ENCODE measurements around the gene CD180.

The CD180 gene

DNA sequence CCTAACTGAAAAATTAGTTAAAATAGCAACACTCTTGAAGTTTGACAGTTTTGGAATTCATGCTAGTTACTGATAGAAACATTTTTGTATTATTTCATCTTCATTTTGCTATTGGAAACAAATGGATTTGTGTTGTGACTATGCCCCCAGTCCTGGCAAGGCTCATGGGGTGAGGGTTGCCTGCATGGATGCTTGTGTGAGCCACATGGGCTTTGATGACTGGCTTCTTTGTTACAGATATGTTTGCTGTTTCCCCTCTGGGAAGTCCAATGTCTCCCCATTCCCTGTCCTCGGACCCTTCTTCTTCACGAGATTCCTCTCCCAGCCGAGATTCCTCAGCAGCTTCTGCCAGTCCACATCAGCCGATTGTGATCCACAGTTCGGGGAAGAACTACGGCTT, 44.2 kb downstream of the CD180 start:
- no peaks in the 10 kb centered on the region for H3K9me3 Mint-ChIP-seq
- H3K27me3 Mint-ChIP-seq (ENCODE audit: low read depth), result no peaks in the 10 kb centered on the region
- H3K4me1 Mint-ChIP-seq (ENCODE audit: low read depth), result peaks cover 21% of the 10 kb centered on the region
- no peak overlapping the region for H3K4me3 Mint-ChIP-seq
- H3K36me3 Mint-ChIP-seq (ENCODE audit: low read depth), result peaks cover 14% of the 10 kb centered on the region
- DNase-seq (ENCODE audit: low spot score), result no peak
- no peak overlapping the region for H3K27ac Mint-ChIP-seq

DNA sequence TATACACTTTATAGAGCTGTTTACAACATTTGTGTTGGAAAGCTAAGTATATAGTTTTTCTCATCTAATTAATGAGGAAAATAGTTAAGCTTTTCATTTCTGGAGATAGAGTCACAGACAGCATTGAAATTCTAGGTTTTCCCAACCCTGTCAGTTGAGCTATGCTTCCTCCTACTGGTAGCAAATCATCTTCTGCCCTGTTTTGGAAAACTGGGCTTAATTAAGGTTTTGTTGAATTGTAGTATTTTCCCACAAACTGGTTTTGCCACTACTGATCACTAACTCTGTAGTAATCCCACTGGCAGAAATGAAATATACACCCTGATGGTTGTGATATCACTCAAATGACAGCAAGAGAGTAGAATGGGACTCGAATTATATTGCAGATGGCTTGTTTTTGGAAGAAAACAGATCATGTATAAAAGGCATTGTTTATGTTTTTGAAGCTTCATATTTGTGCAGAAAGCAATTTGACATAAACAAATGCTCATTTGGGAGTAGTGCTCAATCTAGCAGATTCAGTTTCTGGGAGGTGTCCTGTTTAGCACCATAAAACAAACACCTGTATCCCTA, 46.6 kb downstream of the CD180 start:
- H3K36me3 Mint-ChIP-seq (ENCODE audit: low read depth), result peaks cover 13% of the 10 kb centered on the region
- H3K27ac Mint-ChIP-seq, result no peak overlapping the region
- no peaks in the 10 kb centered on the region for H3K27me3 Mint-ChIP-seq (ENCODE audit: low read depth)
- no peak for DNase-seq (ENCODE audit: low spot score)
- H3K4me1 Mint-ChIP-seq (ENCODE audit: low read depth), result peaks cover 10% of the 10 kb centered on the region
- H3K4me3 Mint-ChIP-seq, result no peak overlapping the region
- H3K9me3 Mint-ChIP-seq, result no peaks in the 10 kb centered on the region

GRCh38 chr5:67149057-67149950, 47.3 kb downstream of the CD180 start:
- Mint-ChIP-seq H3K27me3 (ENCODE audit: low read depth) (no peaks in the 10 kb centered on the region), H3K9me3 (no peaks in the 10 kb centered on the region), H3K36me3 (ENCODE audit: low read depth) (peaks cover 10% of the 10 kb centered on the region), H3K27ac (no peak overlapping the region), H3K4me1 (ENCODE audit: low read depth) (peaks cover 7% of the 10 kb centered on the region), H3K4me3 (no peak overlapping the region)
- no peak for DNase-seq (ENCODE audit: low spot score)

DNA sequence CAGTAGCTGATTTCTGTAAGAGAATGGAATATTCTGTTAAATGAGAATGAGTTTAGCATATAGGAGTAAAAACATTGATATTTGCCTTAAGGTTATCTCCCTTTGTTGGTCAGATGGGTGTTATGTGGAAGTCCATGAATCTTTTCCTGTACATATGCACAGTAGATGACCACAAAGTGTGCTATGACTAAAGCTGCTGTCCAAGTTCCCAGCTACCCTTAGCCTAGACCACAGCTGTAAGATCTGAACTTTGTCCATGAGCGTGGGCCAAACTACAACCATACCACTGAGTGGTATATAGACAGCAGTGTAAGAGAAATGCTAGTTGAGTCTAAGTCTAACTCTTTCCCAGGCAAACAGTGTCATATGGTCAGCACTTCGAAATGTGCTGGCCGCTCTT, 48.8 kb downstream of the CD180 start:
- no peak for DNase-seq (ENCODE audit: low spot score)
- H3K36me3 Mint-ChIP-seq (ENCODE audit: low read depth), result peaks cover 5% of the 10 kb centered on the region
- no peaks in the 10 kb centered on the region for H3K9me3 Mint-ChIP-seq
- H3K27ac Mint-ChIP-seq, result no peak overlapping the region
- H3K4me1 Mint-ChIP-seq (ENCODE audit: low read depth), result peaks cover 4% of the 10 kb centered on the region
- no peak overlapping the region for H3K4me3 Mint-ChIP-seq
- no peaks in the 10 kb centered on the region for H3K27me3 Mint-ChIP-seq (ENCODE audit: low read depth)

GRCh38 chr5:67146981-67147380, 49.6 kb downstream of the CD180 start:
- Mint-ChIP-seq H3K27ac (no peak overlapping the region), H3K27me3 (ENCODE audit: low read depth) (no peaks in the 10 kb centered on the region), H3K36me3 (ENCODE audit: low read depth) (peaks cover 8% of the 10 kb centered on the region), H3K4me3 (no peak overlapping the region), H3K9me3 (no peaks in the 10 kb centered on the region), H3K4me1 (ENCODE audit: low read depth) (peaks cover 4% of the 10 kb centered on the region)
- no peak for DNase-seq (ENCODE audit: low spot score)

DNA sequence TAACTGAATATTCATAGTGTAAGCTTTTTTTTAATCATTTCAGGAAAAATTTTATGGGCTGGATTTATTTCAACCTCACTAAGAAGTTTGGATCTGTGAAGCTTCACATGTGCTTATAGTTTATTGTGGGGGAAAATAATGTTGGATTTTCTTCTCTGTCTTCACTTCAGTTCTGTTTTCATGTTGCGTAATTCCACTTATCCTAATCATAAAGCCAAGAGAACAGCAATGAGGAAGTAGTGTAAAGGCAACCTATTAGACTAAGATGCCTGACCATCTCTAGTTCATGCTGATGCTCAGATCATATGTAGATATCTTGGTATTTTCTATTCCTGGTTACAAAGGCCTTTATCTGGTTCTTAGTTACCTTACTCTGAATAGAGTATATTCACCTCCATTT, 50.0 kb downstream of the CD180 start:
- peaks cover 8% of the 10 kb centered on the region for H3K36me3 Mint-ChIP-seq (ENCODE audit: low read depth)
- no peak overlapping the region for H3K27ac Mint-ChIP-seq
- peaks cover 4% of the 10 kb centered on the region for H3K4me1 Mint-ChIP-seq (ENCODE audit: low read depth)
- no peak for DNase-seq (ENCODE audit: low spot score)
- H3K4me3 Mint-ChIP-seq, result no peak overlapping the region
- H3K9me3 Mint-ChIP-seq, result no peaks in the 10 kb centered on the region
- no peaks in the 10 kb centered on the region for H3K27me3 Mint-ChIP-seq (ENCODE audit: low read depth)

DNA sequence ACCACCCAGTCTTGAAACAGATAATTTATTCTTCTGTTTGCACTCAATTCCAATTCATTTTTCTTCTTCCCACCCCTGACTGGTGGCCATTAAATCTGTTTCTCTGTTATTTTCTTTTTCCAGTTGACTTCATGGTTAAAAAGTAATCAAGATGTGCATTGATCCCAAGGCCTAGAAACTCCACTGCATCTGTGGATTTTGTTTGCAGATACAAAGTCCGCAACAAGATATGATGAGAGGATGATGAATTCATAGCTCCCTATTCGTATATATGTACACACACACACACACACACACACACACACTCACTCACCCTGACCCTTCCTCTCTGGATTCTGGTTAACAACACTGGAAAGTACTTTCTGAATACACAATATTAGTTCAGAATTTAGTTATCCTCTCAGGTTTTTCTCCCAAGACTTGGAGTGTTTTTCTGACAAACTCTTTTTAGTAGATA, 52.4 kb downstream of the CD180 start:
- no peak for DNase-seq (ENCODE audit: low spot score)
- peaks cover 4% of the 10 kb centered on the region for H3K36me3 Mint-ChIP-seq (ENCODE audit: low read depth)
- H3K27me3 Mint-ChIP-seq (ENCODE audit: low read depth), result no peaks in the 10 kb centered on the region
- peaks cover 3% of the 10 kb centered on the region for H3K4me1 Mint-ChIP-seq (ENCODE audit: low read depth)
- no peaks in the 10 kb centered on the region for H3K9me3 Mint-ChIP-seq
- H3K27ac Mint-ChIP-seq, result no peak overlapping the region
- H3K4me3 Mint-ChIP-seq, result no peak overlapping the region

- H3K36me3 Mint-ChIP-seq (ENCODE audit: low read depth), result peaks cover 4% of the 10 kb centered on the region
- DNase-seq (ENCODE audit: low spot score), result no peak
- H3K27me3 Mint-ChIP-seq (ENCODE audit: low read depth), result no peaks in the 10 kb centered on the region
- H3K27ac Mint-ChIP-seq, result no peak overlapping the region
- no peaks in the 10 kb centered on the region for H3K9me3 Mint-ChIP-seq
- H3K4me3 Mint-ChIP-seq, result no peak overlapping the region
- peaks cover under 1% of the 10 kb centered on the region for H3K4me1 Mint-ChIP-seq (ENCODE audit: low read depth)
Measured at GRCh38 chr5:67143549-67143948, 53.0 kb downstream of the CD180 start.

DNA sequence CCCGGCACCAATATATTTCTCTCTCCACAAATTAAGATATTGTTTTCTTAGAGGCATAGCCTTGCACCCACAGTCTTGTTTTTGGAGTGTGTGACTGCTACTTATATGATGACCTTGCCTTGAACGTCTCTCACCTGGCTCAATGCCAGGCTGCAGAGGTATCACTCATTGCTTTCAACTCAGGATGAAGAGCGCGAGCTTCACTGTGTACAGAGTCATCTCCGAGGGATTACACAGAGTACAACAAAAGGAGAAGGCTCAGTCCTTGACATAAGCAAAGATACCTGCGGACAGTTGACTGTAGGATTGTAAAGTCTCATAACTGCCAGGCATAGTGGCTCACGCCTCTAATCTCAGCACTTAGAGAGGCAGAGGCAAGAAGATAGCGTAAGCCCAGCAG, 53.8 kb downstream of the CD180 start:
- H3K36me3 Mint-ChIP-seq (ENCODE audit: low read depth), result peaks cover 5% of the 10 kb centered on the region
- no peaks in the 10 kb centered on the region for H3K4me1 Mint-ChIP-seq (ENCODE audit: low read depth)
- no peaks in the 10 kb centered on the region for H3K9me3 Mint-ChIP-seq
- DNase-seq (ENCODE audit: low spot score), result no peak
- H3K27me3 Mint-ChIP-seq (ENCODE audit: low read depth), result no peaks in the 10 kb centered on the region
- H3K27ac Mint-ChIP-seq, result no peak overlapping the region
- no peak overlapping the region for H3K4me3 Mint-ChIP-seq

DNA sequence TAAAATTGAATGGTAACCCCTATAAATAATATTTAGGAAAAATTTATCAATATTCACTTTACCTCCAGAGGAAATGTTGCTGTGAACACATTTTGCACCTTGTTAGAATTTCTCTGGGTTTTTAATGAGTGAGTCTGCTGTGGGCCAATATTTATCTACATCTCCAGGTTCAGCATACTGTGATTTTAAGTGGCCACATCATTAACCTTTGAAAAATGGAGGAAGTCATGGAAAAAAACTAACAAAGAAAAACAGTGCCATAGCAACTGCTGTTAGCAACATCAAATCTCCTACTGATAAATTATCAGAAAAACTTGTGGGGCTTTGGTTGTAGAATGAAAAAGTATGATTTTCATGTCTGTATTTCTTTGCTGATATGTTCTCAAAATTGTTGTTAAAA, 55.0 kb downstream of the CD180 start:
- H3K9me3 Mint-ChIP-seq, result no peaks in the 10 kb centered on the region
- DNase-seq (ENCODE audit: low spot score), result no peak
- no peak overlapping the region for H3K27ac Mint-ChIP-seq
- no peaks in the 10 kb centered on the region for H3K4me1 Mint-ChIP-seq (ENCODE audit: low read depth)
- H3K27me3 Mint-ChIP-seq (ENCODE audit: low read depth), result no peaks in the 10 kb centered on the region
- H3K36me3 Mint-ChIP-seq (ENCODE audit: low read depth), result peaks cover 5% of the 10 kb centered on the region
- no peak overlapping the region for H3K4me3 Mint-ChIP-seq

DNA sequence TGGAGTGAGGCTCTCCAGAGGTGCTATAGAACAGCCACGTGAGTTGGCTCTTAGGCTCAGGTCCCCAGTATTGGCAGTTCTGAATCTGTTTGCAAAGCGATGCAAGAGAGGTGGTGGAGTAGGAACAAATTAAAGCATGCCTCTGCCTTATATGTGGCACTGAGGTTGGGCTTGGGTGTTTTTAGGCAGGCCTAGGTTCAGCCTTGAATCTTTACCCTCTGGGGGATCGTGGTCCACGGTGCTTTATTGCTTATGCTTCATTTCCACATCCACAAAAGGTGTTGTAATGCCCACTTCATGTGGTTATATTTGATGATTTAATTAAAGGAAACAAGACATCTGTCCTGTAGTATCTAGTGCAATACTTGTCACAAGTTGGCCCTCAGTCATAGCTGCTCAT, 56.2 kb downstream of the CD180 start:
- Mint-ChIP-seq H3K9me3 (no peaks in the 10 kb centered on the region), H3K27me3 (ENCODE audit: low read depth) (no peaks in the 10 kb centered on the region), H3K4me3 (no peak overlapping the region), H3K36me3 (ENCODE audit: low read depth) (peaks cover 5% of the 10 kb centered on the region), H3K4me1 (ENCODE audit: low read depth) (no peaks in the 10 kb centered on the region), H3K27ac (no peak overlapping the region)
- no peak for DNase-seq (ENCODE audit: low spot score)

DNA sequence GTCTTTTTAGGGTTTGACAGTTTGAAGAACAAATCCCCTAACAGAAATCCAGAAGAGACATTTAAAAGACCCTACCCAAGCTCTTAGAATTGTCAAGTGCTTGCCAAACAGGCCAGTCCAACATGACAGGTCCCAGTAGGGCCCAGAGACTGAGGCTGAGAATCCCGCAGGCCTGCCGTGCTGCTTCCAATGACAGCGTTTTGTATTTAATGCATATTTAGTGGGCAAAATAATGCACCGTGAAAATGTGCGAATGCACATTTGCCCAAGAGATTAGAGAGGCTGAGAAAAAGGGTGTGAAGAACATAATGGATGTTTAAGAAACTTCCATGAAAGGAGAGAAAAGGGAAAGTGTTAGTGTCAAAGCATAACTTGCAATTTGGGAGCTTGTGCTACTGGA, 57.6 kb downstream of the CD180 start:
- Mint-ChIP-seq H3K36me3 (ENCODE audit: low read depth) (peaks cover 5% of the 10 kb centered on the region), H3K9me3 (no peaks in the 10 kb centered on the region), H3K27me3 (ENCODE audit: low read depth) (no peaks in the 10 kb centered on the region), H3K4me1 (ENCODE audit: low read depth) (no peaks in the 10 kb centered on the region), H3K4me3 (no peak overlapping the region), H3K27ac (no peak overlapping the region)
- no peak for DNase-seq (ENCODE audit: low spot score)

GRCh38 chr5:67135381-67135984, 61.1 kb downstream of the CD180 start:
- DNase-seq (ENCODE audit: low spot score), result no peak
- H3K4me1 Mint-ChIP-seq (ENCODE audit: low read depth), result no peaks in the 10 kb centered on the region
- H3K9me3 Mint-ChIP-seq, result no peaks in the 10 kb centered on the region
- H3K27me3 Mint-ChIP-seq (ENCODE audit: low read depth), result no peaks in the 10 kb centered on the region
- H3K36me3 Mint-ChIP-seq (ENCODE audit: low read depth), result peaks cover 3% of the 10 kb centered on the region
- no peak overlapping the region for H3K4me3 Mint-ChIP-seq
- H3K27ac Mint-ChIP-seq, result no peak overlapping the region

GRCh38 chr5:67133776-67134175, 62.8 kb downstream of the CD180 start:
- Mint-ChIP-seq H3K4me1 (ENCODE audit: low read depth) (no peaks in the 10 kb centered on the region), H3K9me3 (no peaks in the 10 kb centered on the region), H3K27ac (no peak overlapping the region), H3K4me3 (no peak overlapping the region), H3K27me3 (ENCODE audit: low read depth) (no peaks in the 10 kb centered on the region), H3K36me3 (ENCODE audit: low read depth) (peaks cover 3% of the 10 kb centered on the region)
- no peak for DNase-seq (ENCODE audit: low spot score)

Data from T-helper 2 cell treated with Interferon-gamma antibody and Interleukin-4, amounts not matched to agents 5 μg/mL and 100 μg/mL, for 36 hours (primary cell).